Posterior vena cava (tissue), 2 donors: ENCODE results near the gene CST5. TPM values are rescaled to one million over a fixed set of nuclear protein-coding genes. Genes with fewer than 3 reads are reported as not detected.
"Not testable (repeated sequence)": the region's sequence is repeated elsewhere in the genome, so short reads cannot be mapped to it uniquely, and the experiment has no call there.

ENCODE experiments used
- DNase-seq: peaks from one replicate; pipeline ENCODE4 v3.0.0-alpha.2; 2020; ENCODE audit warnings: low spot score
- intact Hi-C, 2 donors: fragments of 100-400 bp; cut with DNase I; formaldehyde crosslinking; loops; one replicate each; pipeline versions ENCODE4 v1.14.1 to v1.14.2; 2022 to 2023
- total RNA-seq, 2 donors: library from RNA; stranded (reverse); fragmentation: NEBNext Ultra II Directional; extraction: Animal tissue kit (Norgen Biotek cat#: 25700); gene quantifications; one replicate each; pipeline ENCODE4 v1.2.1, GENCODE V29; 2021
- donor health status: DM: yes; HTN: yes; CAD: no.
- donor health status: DM: yes; HTN: yes; CAD: no.

The CST5 gene
- total RNA-seq, 2 donors from 2014 or later = not detected

GRCh38 chr20:23902396-23902795, 22.8 kb upstream of the CST5 start:
- DNase-seq, intact Hi-C loops: not testable (repeated sequence)

- DNase-seq, intact Hi-C loops: not testable (repeated sequence)
Observed at GRCh38 chr20:23890867-23891266, 11.3 kb upstream of the CST5 start.

GRCh38 chr20:23889775-23890187, 10.2 kb upstream of the CST5 start:
- DNase-seq = peak; percentile 82
- intact Hi-C loops = no loop called here

GRCh38 chr20:23887856-23888255, 8.3 kb upstream of the CST5 start:
- no peak for DNase-seq
- intact Hi-C loops = no loop called here

- intact Hi-C loops = no loop called here
- DNase-seq = no peak
Observed at GRCh38 chr20:23884771-23885162, 5.2 kb upstream of the CST5 start.

GRCh38 chr20:23884136-23884770, 4.7 kb upstream of the CST5 start:
- no peak for DNase-seq
- intact Hi-C loops = no loop called here

GRCh38 chr20:23881371-23881770, 1.8 kb upstream of the CST5 start:
- intact Hi-C loops = no loop called here
- DNase-seq = no peak

- intact Hi-C loops = no loop called here
- no peak for DNase-seq
Observed at GRCh38 chr20:23880417-23880816, 869 bp upstream of the CST5 start.

GRCh38 chr20:23879811-23880374, 345 bp upstream of the CST5 start:
- no peak for DNase-seq
- intact Hi-C loops = no loop called here

- DNase-seq = no peak
- intact Hi-C loops = no loop called here
Observed at GRCh38 chr20:23878787-23879186, 761 bp downstream of the CST5 start.

- DNase-seq, intact Hi-C loops: not testable (repeated sequence)
Observed at GRCh38 chr20:23878016-23878542, 1.5 kb downstream of the CST5 start.

- DNase-seq = no peak
- intact Hi-C loops = no loop called here
Observed at GRCh38 chr20:23877524-23877923, 2.0 kb downstream of the CST5 start.

GRCh38 chr20:23875606-23876237, 3.8 kb downstream of the CST5 start:
- no peak for DNase-seq
- intact Hi-C loops = no loop called here

- DNase-seq = no peak
- intact Hi-C loops = no loop called here
Observed at GRCh38 chr20:23874747-23875146, 4.8 kb downstream of the CST5 start.

- DNase-seq = no peak
- intact Hi-C loops = no loop called here
Observed at GRCh38 chr20:23873370-23874015, 6.1 kb downstream of the CST5 start.

GRCh38 chr20:23872065-23872464, 7.5 kb downstream of the CST5 start:
- intact Hi-C loops = no loop called here

GRCh38 chr20:23870461-23870860, 9.1 kb downstream of the CST5 start:
- intact Hi-C loops = no loop called here
- no peak for DNase-seq

More at GRCh38 chr20:23872065-23872464, 7.5 kb downstream of the CST5 start:
- no peak for DNase-seq

GRCh38 chr20:23869520-23869919, 10.0 kb downstream of the CST5 start:
- DNase-seq = no peak

GRCh38 chr20:23868321-23868720, 11.2 kb downstream of the CST5 start:
- intact Hi-C loops = no loop called here

More at GRCh38 chr20:23869520-23869919, 10.0 kb downstream of the CST5 start:
- intact Hi-C loops = no loop called here

GRCh38 chr20:23867152-23867776, 12.3 kb downstream of the CST5 start:
- intact Hi-C loops = no loop called here
- DNase-seq = no peak

More at GRCh38 chr20:23868321-23868720, 11.2 kb downstream of the CST5 start:
- no peak for DNase-seq
